ENCODE data around the gene LRP1B.

DNA sequence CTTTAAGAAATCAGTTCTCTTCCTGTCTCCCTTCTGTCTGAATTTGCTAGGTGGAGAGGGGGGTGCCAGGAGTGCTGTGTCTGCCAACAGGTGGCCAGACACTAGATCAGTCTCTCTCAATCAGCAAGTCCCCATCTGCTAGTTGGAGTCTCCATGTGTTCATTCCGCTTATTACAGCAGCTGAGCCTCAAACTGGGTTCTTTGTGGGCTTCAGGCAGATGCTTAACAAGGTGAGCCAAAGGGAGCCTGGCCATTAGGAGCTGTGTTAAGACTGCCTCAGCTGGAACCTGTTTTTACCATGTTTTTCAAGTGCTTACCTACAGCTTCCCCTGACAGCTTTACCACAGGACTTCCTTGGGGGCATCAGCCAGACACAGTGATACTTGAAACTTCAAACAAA lies 401.9 kb downstream of the LRP1B start:
- TF ChIP-seq, protein P1, sequence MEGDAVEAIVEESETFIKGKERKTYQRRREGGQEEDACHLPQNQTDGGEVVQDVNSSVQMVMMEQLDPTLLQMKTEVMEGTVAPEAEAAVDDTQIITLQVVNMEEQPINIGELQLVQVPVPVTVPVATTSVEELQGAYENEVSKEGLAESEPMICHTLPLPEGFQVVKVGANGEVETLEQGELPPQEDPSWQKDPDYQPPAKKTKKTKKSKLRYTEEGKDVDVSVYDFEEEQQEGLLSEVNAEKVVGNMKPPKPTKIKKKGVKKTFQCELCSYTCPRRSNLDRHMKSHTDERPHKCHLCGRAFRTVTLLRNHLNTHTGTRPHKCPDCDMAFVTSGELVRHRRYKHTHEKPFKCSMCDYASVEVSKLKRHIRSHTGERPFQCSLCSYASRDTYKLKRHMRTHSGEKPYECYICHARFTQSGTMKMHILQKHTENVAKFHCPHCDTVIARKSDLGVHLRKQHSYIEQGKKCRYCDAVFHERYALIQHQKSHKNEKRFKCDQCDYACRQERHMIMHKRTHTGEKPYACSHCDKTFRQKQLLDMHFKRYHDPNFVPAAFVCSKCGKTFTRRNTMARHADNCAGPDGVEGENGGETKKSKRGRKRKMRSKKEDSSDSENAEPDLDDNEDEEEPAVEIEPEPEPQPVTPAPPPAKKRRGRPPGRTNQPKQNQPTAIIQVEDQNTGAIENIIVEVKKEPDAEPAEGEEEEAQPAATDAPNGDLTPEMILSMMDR (IDR thresholded peaks at IDR 0.05) = no peak
- TF ChIP-seq POLR2A (IDR thresholded peaks at IDR 0.05) = no peak

Data from right lobe of liver (tissue), 4 donors.